Stimulated activated CD4-positive, alpha-beta T cell treated with anti-CD3 and anti-CD28 coated beads, Interleukin-12 subunit alpha, Interleukin-12 subunit beta, amount 100 ng/mL, for 24 hours (primary cell): Measurements from ENCODE around the gene MBNL1.

ENCODE experiments used
- DNase-seq, 2 experiments: peaks; one replicate each; pipeline ENCODE4 v3.0.0-alpha.2; 2020; ENCODE audit warnings: low read depth in 2 of 2

Gene MBNL1

GRCh38 chr3:152296971-152297370, 28.2 kb downstream of the MBNL1 start:
- DNase-seq: no peak

DNA sequence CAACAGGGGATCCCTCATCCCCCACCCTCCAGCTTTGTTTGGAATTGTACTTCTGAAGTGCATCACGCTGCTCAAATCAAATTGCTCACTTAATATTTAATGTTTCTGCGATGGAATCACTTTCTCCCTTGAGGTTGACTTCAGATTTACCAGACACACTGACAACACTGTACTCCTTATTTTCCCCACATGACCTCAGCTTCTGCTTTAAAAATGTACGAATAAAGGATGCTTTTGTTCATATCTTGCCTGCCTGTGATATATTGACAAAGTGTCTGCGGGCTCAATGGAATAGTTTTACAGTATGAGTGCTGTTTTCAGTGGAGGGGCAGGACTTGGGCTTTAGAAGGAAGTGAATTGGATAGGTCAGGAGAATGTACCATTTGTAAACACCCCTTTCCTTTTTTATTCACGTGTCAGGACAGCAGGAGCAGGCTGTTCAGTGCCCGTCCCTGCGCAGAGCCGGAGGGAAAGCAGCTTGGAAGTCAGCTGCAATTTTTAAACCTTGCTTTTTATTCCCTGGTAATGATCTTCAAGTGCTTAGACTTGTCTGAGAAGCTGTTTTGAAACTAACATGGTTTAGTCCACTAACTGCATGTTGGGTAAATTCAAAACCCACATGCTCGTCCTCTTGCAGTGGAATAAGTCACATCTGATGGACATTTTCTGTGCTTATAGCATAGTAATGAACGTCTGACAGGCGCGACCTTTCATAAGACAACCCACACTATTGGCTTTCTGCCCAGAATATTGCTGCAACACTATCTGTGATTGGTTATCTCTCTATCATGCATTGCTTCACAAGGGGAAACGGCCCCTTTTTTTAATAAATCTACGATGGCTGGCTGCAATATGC, 29.9 kb downstream of the MBNL1 start:
- DNase-seq: no peak

- DNase-seq: no peak
These were observed 30.7 kb downstream of the MBNL1 start for GRCh38 chr3:152299249-152299976.

DNA sequence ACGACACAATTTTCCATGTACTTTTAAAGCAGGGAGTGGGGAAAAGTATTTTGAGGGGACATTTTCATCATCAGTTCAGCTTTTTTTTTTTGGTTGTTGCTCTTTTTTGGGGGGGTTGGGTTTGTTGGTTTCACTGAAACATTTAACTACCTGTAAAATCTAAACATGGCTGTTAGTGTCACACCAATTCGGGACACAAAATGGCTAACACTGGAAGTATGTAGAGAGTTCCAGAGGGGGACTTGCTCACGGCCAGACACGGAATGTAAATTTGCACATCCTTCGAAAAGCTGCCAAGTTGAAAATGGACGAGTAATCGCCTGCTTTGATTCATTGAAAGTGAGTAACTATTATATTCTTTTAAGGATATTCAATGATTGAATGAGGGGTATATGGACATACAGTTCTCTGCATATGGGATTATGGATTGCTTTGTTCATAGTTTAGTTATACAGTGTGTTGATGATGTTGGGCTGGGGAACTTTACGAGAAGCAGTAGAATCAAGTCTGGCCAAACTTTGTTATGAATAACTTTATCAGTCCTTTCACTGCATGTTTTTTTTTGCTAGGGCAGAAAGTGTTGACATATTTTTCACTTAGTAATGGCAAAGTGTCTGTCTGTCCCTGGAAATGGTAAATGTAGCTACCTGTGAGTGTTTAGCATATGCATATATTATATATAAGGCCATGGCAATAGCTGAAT, 31.5 kb downstream of the MBNL1 start:
- DNase-seq: no peak

DNA sequence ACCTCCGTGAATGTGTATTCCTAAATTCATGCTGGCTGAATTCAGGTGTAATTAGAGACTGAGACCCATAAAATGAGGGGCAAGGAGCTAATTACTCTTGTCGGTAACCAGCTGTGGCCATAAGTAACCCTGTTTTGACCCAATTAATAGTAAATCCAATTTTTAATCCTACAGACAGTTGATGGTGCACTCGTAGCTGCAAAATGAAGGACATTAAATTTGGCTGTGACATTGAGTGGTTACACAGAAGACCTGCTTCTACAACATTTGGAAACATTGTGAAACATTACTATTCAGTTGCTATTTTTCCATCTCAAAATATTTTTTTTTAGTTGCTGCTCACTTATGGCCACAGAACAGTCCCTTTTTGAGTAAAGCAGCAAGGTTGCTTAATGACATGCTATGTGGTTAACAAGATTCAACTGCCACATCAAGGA, 33.0 kb downstream of the MBNL1 start:
- no peak for DNase-seq

GRCh38 chr3:152302521-152303021, 33.8 kb downstream of the MBNL1 start:
- DNase-seq: no peak

DNA sequence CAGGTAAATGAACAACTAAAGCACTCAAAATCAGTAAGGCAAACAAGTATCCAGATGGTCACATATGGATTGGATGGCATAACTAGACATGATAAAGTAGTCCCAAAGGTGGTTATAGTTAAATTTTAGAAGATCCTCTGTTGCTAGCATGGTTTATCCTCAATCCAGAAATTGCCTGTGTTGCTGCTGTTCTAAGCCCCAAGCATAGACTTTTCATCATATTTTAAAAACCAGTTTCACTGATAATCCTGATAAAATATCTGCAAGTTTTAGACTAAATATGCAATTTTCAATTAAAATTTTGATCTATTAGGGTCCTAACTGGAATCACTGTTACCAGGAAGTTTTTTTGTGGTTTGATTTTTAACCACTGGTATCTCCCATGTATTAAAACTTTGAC, 35.4 kb downstream of the MBNL1 start:
- DNase-seq: no peak

DNA sequence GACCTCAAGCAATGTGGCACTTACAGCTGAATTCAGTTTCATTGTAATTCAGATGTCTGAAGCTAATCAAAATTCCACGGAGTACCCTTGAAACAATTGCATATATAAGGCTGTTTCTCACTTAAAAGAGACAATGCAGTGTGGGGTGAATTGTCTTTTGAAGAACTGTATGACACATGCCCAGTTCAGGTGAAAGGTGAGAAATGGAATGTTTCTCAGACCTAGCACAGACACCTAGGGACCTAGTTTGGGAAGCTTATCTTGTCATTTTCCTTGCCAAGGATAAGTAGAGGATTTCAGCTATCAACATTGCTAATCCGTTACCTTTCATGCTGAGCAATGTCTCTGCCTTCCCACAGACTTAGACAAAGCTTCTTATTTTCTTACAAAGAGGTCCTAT, 36.3 kb downstream of the MBNL1 start:
- DNase-seq: no peak

GRCh38 chr3:152307829-152308474, 39.2 kb downstream of the MBNL1 start:
- no peak for DNase-seq

- DNase-seq: no peak
These were observed 39.7 kb downstream of the MBNL1 start for GRCh38 chr3:152308475-152308844.

GRCh38 chr3:152309031-152309430, 40.3 kb downstream of the MBNL1 start:
- no peak for DNase-seq

GRCh38 chr3:152309535-152310307, 41.0 kb downstream of the MBNL1 start:
- DNase-seq: no peak

DNA sequence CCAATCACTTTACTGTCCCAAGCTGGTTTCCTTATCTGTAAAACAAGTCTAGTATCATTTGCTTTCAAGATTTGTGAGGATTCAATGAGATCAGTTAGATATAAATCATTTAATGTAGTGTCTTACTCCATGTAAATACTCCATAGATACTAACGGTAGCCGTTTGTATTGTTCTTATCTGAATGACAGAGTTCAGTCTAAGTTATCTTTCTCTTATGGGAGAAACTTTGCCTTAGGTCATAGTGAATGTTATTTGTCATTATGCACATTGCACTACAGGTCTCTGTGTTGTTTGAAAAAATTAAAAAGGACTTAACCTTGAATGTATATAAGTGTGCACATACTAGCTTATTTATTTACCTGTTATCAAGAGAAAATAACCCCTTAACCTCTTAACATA, 44.7 kb downstream of the MBNL1 start:
- no peak for DNase-seq

DNA sequence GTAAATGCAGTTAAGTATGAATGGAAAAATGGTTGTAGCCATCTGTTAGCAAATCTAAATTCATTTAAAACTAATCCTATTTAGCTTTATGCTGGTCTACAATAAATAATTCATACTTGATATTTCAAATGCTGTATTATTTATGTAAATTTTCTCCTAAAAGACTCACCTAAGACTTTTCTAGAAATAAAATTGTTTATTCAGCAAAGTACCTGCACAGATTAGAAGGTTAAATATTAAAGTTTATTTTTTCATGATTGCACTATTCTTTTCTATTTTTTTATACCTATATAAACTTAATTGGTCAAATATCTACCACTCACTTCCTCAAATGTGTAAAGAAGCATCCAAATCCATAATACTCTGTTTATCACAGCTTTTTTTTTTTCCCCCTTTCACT, 45.2 kb downstream of the MBNL1 start:
- no peak for DNase-seq

GRCh38 chr3:152314677-152315353, 46.1 kb downstream of the MBNL1 start:
- no peak for DNase-seq

DNA sequence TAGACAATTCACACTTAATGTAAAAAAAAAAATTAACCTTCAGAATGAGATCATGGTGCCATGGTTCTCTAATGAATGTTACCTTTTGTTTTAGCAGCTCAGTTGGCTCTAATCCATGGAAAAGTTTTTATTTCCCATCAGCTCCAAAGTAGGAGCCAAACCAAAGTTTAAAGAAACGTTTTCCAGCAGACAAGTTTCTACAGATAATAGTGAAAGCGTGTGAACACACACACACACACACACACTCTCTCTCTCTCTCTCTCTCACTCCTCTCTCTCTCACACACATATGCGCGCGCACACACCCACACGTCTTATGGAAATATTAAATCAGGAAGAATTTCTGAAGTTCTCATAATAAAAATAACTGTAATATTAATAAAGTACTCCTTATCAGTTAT, 46.9 kb downstream of the MBNL1 start:
- no peak for DNase-seq

DNA sequence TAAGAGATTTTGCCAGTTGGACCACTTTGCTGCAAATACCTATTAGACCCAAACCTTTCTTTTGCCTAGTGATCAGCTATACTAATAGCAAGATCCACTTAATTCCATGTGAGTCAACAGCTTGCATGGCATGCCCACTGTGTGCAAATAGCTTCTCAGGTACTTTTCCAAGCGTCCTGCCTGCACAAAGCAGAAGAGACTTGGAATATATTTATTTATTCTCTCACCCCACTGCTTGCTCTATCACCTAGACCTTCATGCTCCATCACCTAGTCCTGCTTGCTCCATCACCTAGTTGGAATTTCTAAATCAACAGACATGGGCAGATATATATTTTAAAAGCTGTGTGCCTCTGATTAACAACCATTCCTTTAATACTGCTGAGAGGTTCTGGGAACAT, 47.6 kb downstream of the MBNL1 start:
- no peak for DNase-seq

DNA sequence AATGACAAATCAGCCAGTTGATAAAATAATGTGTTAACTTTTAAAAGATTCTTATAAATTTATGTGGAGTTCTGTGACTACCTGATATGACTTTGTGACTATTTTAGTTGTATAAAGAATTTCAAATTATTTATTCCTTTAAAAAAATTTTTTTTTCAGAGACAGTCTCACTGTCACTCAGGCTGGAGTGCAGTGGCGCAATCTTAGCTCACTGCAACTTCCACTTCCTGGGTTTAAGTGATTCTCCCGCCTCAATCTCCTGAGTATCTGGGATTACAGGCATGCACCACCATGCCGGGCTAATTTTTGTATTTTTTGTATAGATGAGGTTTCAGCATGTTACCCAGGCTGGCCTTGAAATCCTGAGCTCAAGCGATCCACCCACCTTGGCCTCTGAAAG, 48.5 kb downstream of the MBNL1 start:
- no peak for DNase-seq

GRCh38 chr3:152317956-152318355, 49.2 kb downstream of the MBNL1 start:
- DNase-seq: no peak

DNA sequence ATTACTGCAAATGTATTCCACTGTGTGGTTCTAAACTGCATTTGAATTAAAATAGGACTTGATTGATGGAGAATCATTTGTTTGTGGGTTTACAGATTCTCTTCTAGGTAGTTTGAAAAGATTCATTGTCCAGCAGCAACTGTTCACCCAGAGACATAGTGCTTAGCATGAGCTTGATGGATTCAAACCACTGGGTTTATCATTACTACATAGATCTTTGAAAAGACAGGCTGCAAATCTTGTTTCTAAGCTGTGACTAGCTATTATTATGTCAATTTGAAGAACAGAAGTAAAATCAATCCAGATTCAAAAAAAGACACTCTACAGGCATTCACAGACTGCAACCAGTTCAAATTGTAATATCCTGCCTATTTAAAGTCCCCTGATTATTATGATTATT, 49.8 kb downstream of the MBNL1 start:
- DNase-seq: no peak

GRCh38 chr3:152319256-152319655, 50.5 kb downstream of the MBNL1 start:
- no peak for DNase-seq
